ENCODE data around the gene CCR7. TPM values are rescaled to one million over a fixed set of nuclear protein-coding genes. Genes with fewer than 3 reads are reported as not detected.
"Not testable (repeated sequence)": the region's sequence is repeated elsewhere in the genome, so short reads cannot be mapped to it uniquely, and the experiment has no call there.

Gene CCR7
- total RNA-seq, 1 experiment from 2014 or later = not detected

DNA sequence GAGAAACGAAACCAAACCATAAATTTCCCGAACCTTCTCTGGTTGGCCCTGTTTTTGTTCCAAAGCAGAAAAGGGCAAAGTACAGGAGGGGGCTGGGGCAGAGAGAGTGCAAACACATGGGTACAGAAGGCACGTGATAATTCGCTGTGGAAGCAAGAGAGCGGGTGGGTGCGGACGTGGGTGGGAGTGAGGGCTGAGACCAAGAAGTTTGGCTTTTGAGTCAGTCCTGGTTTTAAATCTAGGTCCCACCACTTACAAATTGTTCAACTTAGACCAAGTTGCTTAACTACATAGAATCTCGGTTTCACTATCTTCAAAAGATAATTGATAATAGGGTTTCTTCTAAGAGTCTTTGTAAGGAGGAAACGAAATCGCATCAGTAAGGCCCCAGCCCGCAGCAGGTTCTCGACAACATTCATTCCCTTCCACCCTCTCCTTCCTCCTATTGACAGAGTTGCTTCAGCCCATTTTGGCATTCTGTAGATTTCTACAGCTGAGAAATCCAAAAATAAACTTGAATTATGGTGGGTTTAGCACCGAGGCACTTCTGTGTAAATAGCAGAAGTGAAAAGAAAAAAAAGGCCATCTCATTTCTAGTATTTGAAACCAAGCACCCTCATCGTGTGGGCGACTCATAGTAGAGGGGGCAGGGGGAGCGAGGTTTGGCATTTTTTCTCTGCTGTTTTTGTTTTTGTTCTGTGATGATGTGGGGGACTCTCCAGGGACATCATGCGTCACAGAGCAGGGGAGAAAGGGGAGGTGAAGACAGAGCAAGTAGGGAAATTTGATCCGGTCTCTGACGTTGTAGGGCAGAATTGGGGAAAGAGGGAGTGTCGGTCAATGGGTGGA, 33.6 kb upstream of the CCR7 start:
- DNase-seq (ENCODE audit: low read depth, low spot score) = peak; percentile 97
- in situ Hi-C loops (cut with HindIII; ENCODE audit: low pct_unique_long_range_greater_than_20kb, low sequenced_read_pairs) = no loop called here

DNA sequence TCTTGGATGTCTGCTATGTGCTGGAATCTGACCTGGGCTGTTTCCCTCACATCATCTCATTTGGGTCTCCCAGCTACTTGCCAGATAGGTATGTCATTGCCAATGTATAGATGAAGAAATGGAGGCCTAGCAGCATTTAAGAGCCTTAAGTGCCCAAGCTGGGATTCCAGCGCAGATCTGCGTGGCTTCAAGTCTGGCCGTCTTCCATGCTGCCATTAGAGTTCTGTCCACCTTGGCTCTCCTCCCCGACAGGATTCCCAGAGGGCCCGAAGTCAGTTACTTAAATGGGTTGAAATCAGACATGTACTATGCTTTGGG, 33.0 kb upstream of the CCR7 start:
- in situ Hi-C loops (cut with HindIII; ENCODE audit: low pct_unique_long_range_greater_than_20kb, low sequenced_read_pairs) = no loop called here
- no peak for DNase-seq (ENCODE audit: low read depth, low spot score)

DNA sequence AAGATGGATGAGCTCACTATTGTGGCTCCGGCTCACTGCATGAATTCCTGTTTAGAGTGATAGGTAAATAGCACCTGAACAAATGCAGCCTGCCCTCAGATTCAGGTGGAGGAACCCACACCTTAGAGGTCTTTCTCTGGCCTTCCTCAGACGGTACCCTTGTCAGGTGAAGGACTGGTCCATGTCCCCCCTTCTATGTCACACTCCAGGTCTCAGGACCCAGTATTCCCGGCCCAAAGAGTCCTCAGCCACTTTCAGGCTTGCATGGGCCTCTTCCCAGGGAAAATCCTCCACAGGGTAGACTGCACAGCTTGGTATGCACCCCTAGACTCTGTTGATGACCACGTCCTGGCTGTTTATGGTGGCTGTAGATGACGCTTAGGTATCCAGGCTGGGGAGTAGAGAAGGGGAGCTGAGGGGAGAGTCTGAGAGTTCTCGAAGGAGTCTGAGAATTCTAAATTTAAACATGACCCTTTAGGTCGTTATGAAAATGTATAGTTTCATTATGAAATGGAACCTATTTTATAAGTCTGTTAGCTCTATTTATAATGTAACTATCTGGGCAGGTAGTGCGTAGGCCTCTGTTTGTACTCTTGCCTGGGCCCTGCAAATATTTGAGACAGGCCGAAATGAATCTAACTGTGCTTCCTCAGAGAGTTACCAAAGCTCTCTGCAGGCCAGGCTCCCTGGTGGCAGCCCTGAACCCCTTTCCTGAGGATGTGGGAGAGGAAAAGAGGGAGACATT, 32.5 kb upstream of the CCR7 start:
- no peak for DNase-seq (ENCODE audit: low read depth, low spot score)
- in situ Hi-C loops (cut with HindIII; ENCODE audit: low pct_unique_long_range_greater_than_20kb, low sequenced_read_pairs) = no loop called here

GRCh38 chr17:40597156-40597555, 31.9 kb upstream of the CCR7 start:
- no peak for DNase-seq (ENCODE audit: low read depth, low spot score)

GRCh38 chr17:40596261-40596919, 31.1 kb upstream of the CCR7 start:
- DNase-seq (ENCODE audit: low read depth, low spot score) = peak; percentile 47
- in situ Hi-C loops (cut with HindIII; ENCODE audit: low pct_unique_long_range_greater_than_20kb, low sequenced_read_pairs) = no loop called here

More at GRCh38 chr17:40597156-40597555, 31.9 kb upstream of the CCR7 start:
- in situ Hi-C loops (cut with HindIII; ENCODE audit: low pct_unique_long_range_greater_than_20kb, low sequenced_read_pairs) = no loop called here

GRCh38 chr17:40590742-40591141, 25.5 kb upstream of the CCR7 start:
- no peak for DNase-seq (ENCODE audit: low read depth, low spot score)
- in situ Hi-C loops (cut with HindIII; ENCODE audit: low pct_unique_long_range_greater_than_20kb, low sequenced_read_pairs) = no loop called here

DNA sequence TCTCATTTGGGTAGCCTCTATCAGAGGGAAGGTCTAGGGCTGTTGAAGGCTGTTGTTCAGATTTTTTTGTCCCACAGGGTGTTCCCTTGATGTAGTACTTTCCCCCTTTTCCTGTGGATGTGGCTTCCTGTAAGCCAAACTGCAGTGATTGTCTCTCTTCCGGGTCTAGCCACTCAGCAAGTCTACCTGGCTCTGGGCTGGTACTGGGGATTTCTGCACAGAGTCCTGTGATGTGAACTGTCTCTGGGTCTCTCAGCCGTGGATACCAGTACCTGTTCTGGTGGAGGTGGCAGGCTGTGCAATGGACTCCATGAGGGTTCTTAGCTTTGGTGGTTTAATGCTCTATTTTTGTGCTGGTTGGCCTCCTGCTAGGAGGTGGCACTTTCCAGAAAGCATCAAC, 23.3 kb upstream of the CCR7 start:
- in situ Hi-C loops (cut with HindIII; ENCODE audit: low pct_unique_long_range_greater_than_20kb, low sequenced_read_pairs) = no loop called here
- no peak for DNase-seq (ENCODE audit: low read depth, low spot score)

- DNase-seq (ENCODE audit: low read depth, low spot score); in situ Hi-C loops (cut with HindIII; ENCODE audit: low pct_unique_long_range_greater_than_20kb, low sequenced_read_pairs): not testable (repeated sequence)
These were observed 21.0 kb upstream of the CCR7 start for GRCh38 chr17:40586264-40586663.

- in situ Hi-C loops (cut with HindIII; ENCODE audit: low pct_unique_long_range_greater_than_20kb, low sequenced_read_pairs); DNase-seq (ENCODE audit: low read depth, low spot score): not testable (repeated sequence)
These were observed 19.7 kb upstream of the CCR7 start for GRCh38 chr17:40584950-40585349.

GRCh38 chr17:40582328-40582901, 17.1 kb upstream of the CCR7 start:
- in situ Hi-C loops (cut with HindIII; ENCODE audit: low pct_unique_long_range_greater_than_20kb, low sequenced_read_pairs) = no loop called here

DNA sequence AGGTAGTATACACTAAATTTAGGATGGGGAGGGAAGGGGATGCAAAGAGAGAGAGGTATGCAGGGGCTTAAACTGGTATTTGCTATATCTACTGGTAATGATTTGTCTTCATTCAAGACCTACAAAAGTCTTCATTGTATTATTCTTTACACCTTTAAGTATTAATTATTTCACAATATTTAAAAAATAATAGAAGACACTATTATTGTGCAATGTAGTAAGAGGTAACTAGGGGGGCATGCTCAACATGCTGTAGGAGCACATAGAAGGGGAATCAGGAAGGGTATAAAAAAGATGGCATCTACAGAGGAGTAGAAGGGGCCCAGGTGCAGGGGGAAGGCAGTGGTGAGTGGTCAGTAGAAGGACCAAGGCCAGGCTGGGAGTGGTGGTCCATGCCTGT, 14.9 kb upstream of the CCR7 start:
- in situ Hi-C loops (cut with HindIII; ENCODE audit: low pct_unique_long_range_greater_than_20kb, low sequenced_read_pairs) = no loop called here
- DNase-seq (ENCODE audit: low read depth, low spot score) = no peak

More at GRCh38 chr17:40582328-40582901, 17.1 kb upstream of the CCR7 start:
- peak; percentile 34 for DNase-seq (ENCODE audit: low read depth, low spot score)

DNA sequence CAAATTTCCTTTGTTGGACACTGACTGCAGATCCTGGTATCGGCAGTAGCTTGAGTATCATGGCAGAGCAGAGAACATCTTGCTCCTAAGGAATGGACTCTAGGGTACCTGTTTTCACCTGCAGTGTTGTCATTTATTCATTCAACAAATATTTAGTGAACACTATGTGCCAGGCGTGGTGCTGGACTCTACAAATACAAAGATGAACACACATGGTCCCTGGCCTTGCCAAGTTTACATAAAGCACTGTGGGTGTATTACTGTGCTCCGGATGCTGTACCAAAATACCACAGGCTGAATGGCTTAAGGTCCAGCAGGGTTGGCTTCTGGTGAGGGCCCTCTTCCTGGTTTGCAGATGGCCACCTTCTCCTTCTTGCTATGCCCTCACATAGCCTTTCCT, 14.2 kb upstream of the CCR7 start:
- DNase-seq (ENCODE audit: low read depth, low spot score) = no peak
- in situ Hi-C loops (cut with HindIII; ENCODE audit: low pct_unique_long_range_greater_than_20kb, low sequenced_read_pairs) = no loop called here

DNA sequence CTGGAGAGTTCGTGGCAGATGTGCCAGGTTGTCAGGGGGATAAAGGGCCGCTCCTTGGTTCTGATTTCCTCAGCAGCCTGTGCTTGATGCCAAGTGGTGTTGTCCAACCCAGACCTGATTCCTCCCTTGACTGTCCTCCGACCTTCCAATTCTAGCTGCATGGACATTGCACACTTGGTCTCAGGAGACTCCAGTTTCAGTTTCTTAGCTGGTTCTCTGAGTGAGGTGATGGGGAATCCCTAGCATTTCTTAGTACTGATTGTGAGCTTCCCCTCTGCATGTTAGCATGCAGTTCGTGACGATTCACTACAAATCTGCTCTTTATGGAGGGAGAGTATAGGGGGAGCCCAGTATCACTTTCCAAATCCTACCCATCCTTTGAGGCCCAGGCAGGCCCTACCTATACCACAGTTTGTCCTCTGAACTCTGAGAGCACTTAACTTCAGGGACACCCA, 12.4 kb upstream of the CCR7 start:
- DNase-seq (ENCODE audit: low read depth, low spot score) = no peak
- in situ Hi-C loops (cut with HindIII; ENCODE audit: low pct_unique_long_range_greater_than_20kb, low sequenced_read_pairs) = no loop called here

GRCh38 chr17:40576113-40576740, 11.0 kb upstream of the CCR7 start:
- in situ Hi-C loops (cut with HindIII; ENCODE audit: low pct_unique_long_range_greater_than_20kb, low sequenced_read_pairs) = no loop called here
- no peak for DNase-seq (ENCODE audit: low read depth, low spot score)

DNA sequence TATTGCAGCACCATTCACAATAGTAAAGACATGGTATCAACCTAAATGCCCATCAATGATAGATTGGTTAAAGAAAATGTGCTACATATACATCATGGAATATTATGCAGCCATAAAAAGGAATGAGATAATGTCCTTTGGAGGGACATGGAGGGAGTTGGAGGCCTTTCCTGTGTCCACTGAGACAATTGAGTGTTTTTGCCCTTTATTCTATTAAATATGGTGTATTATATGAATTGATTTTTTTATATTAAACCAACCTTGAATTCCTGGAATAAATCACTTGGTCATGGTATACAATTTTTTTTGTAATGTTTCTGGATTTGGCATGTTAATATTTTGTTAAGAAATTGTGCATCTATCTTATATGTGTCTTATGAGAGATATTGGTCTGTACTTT, 9.0 kb upstream of the CCR7 start:
- DNase-seq (ENCODE audit: low read depth, low spot score) = no peak
- in situ Hi-C loops (cut with HindIII; ENCODE audit: low pct_unique_long_range_greater_than_20kb, low sequenced_read_pairs) = no loop called here

DNA sequence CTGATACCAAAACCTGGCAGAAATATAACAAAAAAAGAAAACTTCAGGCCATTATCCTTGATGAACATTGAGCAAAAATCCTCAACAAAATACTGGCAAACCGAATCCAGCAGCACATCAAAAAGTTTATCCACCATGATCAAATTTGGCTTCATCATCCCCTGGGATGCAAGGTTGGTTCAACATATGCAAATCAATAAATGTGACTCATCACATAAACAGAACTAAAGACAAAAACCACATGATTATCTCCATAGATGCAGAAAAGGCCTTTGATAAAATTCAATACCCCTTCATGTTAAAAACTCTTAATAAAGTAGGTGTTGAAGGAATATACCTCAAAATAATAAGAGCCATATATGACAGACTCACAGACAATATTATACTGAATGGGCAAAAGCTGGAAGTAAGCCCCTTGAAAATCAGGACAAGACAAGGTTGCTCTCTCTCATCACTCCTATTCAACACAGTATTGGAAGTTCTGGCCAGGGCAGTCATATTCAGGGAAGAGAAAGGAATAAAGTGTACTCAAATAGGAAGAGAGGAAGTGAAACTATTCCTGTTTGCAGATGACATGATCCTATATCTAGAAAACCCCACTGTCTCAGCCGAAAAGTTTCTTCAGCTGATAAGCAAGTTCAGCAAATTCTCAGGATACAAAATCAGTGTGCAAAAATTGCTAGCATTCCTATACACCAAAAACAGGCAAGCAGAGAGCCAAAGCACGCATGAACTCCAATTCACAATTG, 7.1 kb upstream of the CCR7 start:
- DNase-seq (ENCODE audit: low read depth, low spot score); in situ Hi-C loops (cut with HindIII; ENCODE audit: low pct_unique_long_range_greater_than_20kb, low sequenced_read_pairs): not testable (repeated sequence)

Data from SK-MEL-5 (cell line).